WTC11 (cell line): Measurements from ENCODE around the gene TAOK3.
"Not testable (repeated sequence)": the region's sequence is repeated elsewhere in the genome, so short reads cannot be mapped to it uniquely, and the experiment has no call there.

Experiments used
- CTCF ChIP-seq: fragments of 200-600 bp; IDR thresholded peaks from 2 replicates; pipeline ENCODE4 v1.8.0; 2022; ENCODE audit warnings: antibody characterized with exemption
- JUN ChIP-seq: sonication (generic); formaldehyde crosslinking; IDR thresholded peaks from 2 replicates; pipeline ENCODE4 v1.8.0; 2023; ENCODE audit warnings: mild to moderate bottlenecking, missing genetic modification reagents
- MAX ChIP-seq: sonication (generic); formaldehyde crosslinking; IDR thresholded peaks from 2 replicates; pipeline ENCODE4 v1.8.0; 2022; ENCODE audit warnings: mild to moderate bottlenecking, missing genetic modification reagents
- TP53 ChIP-seq: sonication (generic); formaldehyde crosslinking; IDR thresholded peaks from 2 replicates; pipeline ENCODE4 v1.8.1; 2023; ENCODE audit warnings: mild to moderate bottlenecking, missing genetic modification reagents
- ZMAT4 ChIP-seq: fragments of 250-450 bp; sonication (Bioruptor Pico); IDR thresholded peaks from 2 replicates; pipeline ENCODE4 v1.9.0; 2021; ENCODE audit warnings: mild to moderate bottlenecking
- ZNF281 ChIP-seq: sonication (generic); formaldehyde crosslinking; IDR thresholded peaks from 2 replicates; pipeline ENCODE4 v1.8.0; 2023; ENCODE audit warnings: mild to moderate bottlenecking, missing genetic modification reagents
- ZNF532 ChIP-seq: fragments of 250-450 bp; sonication (Bioruptor Pico); IDR thresholded peaks from 2 replicates; pipeline ENCODE4 v1.9.0; 2021; ENCODE audit warnings: mild to moderate bottlenecking, borderline replicate concordance

GRCh38 chr12:118408241-118408640 is 35.5 kb upstream of the TAOK3 start:
- TF ChIP-seq ZMAT4 (CRISPR knock-in tag); JUN (CRISPR knock-in tag); ZNF281 (CRISPR knock-in tag); CTCF; ZNF532 (CRISPR knock-in tag); MAX (CRISPR knock-in tag); TP53 (CRISPR knock-in tag): not testable (repeated sequence)
